Activated CD8-positive, alpha-beta memory T cell treated with anti-CD3 and anti-CD28 coated beads for 4 hours (primary cell): ENCODE results near the gene CD274.
"Not testable (repeated sequence)": the region's sequence is repeated elsewhere in the genome, so short reads cannot be mapped to it uniquely, and the experiment has no call there.

Experiments
- DNase-seq, 2 donors: peaks; one replicate each; pipeline ENCODE4 v3.0.0-alpha.2; 2020; ENCODE audit warnings: low read depth in 2 of 2

The CD274 gene

DNA sequence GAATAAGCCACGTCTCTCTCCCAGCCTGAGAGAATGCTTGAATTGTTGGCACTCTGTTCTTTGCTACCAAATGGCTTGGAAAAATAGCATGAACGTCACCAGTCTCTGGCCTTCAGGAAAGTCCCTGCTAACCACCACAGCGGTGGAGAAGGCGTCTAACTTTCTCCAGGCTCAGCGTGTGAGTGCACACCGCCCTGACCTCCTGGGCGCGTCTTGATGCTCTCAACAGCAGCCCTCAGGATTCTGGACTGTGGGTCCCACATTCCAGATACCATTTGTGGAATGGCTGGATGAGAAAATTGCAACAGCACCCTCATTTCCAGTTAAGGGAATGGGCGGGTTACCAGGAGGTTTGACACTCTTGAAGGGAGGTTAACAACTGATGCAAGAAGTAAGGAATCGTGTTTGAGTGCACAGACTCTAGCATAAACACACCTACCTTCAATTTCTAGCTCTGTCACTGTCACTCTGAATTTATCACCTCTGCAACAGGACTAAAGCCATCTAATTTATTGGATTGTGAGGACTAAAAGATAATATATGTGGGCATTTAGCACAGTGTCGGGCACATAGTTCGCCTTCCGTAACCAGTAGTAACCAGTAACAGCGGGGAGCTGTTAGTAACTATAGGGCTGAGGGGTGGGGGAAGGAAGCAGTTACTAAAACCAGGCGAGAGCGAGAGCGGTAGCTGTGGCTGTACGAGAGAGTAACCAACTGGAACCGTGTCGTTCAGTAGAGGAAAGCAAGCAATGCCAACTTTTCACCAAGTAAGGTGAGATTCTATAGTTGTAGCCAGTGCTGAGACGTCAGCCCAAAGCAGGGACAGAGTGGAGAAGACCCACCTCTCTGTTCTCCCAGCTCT lies 11.8 kb upstream of the CD274 start:
- peak in 1 of 2 donors; percentile 35 for DNase-seq

DNA sequence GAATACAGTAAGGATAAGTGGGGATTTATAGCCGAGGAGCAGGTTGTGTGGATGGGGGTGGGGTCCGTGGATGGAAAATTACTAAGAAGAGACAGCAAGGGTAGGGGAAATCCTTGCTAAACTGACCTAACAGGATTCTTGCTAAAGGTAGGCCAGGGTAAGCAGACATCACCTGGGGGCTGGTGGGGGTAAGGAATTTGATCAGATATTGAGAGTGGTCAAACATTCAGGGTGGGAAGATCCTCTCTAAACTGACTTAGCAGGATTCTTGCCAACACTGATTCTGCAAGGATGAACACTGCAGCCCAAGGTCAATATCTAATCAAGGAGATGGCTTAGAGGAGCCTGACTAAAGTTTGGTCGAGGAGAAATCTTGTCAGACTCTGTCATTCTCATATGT lies 9.9 kb upstream of the CD274 start:
- DNase-seq: no peak

DNA sequence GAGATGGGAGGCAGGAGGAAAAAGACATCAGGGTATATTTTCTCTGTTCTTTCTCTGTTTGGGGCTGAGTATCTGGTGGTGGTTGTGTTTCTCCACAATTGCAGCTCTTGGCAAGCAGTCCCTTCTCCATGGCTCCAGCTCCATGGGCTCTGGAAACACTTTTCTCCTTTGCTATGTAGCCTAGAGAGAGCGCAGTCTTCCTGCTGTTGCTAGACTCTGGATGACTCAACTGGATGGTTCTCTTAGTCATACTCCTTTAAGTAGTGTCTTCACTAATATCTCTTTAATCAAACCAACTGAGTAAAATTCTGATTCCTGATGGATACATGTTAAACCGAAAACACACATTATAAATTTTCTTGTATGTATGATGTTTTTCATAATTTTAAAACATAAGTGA lies 9.3 kb upstream of the CD274 start:
- DNase-seq: no peak

DNA sequence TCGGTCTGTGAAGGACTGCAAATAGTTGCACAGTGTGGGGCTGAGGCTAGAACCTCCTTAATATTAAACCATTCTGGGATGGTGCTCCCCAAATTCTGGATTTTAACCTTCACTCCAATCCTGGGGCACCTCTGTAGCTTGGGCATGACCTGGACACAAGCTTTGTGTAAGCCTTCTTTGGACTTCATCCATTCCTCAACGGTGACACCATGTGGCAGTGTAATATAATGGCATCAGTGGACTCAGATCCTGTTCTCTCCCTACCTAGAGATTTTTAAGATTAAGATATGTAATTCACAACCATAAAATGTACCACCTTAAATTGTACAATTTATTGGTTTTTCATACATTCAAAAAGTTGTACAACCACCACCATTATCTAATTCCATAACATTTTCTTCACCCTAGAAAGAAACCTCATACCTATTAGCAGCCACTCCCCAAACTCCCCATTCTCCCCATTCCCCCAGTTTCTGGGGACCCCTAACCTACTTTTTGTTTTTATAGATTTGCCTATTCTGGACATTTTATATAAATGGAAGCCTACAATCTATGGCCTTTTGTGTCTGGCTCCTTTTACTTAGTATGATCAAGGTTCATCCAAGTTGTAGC lies 7.8 kb upstream of the CD274 start:
- DNase-seq: no peak

DNA sequence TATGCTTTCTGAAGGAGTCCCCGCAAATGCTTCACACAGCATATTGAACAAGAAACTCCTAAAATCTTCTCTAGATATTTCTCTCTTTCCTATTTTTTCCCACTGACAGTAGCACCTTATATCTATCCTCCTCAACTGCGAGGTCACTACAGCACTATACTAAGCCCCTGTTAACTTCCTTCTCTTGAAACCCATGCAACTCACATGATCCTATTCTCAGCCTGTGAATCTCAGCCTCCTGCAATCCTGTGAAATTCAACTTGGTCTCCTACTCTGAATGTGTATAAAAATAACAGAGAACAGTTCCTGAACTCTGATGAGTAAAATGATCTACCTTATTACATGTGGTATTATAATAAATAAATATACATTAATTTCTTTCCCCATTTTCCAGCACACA lies 6.5 kb upstream of the CD274 start:
- DNase-seq: no peak

DNA sequence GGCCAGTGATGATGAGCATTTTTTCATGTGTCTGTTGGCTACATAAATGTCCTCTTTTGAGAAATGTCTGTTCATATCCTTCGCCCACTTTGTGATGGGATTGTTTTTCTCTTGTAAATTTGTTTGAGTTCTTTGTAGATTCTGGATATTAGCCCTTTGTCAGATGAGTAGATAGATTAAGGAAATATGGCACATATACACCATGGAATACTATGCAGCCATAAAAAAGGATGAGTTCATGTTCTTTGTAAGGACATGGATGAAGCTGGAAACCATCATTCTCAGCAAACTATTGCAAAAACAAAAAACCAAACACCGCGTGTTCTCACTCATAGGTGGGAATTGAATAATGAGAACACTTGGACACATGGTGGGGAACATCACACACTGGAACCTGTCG lies 5.2 kb upstream of the CD274 start:
- not testable (repeated sequence) for DNase-seq

DNA sequence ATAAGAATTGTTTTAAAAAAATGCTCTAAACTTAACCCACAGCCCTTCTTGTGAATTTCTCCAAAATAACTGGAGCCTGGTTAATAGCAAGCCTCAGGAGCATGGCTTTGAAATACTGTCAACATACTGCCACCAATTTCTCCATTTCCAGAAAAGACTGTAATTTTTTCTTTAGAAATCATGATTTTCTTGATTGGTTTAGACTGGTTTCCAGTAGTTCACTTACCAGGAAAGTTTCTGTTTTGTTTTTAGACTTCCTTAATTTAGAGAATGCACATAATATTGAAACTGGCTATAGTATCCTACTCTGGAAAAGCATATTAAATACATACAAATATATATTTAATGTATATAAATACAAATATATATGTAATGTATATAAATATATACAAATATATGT lies 4.5 kb upstream of the CD274 start:
- DNase-seq: no peak

DNA sequence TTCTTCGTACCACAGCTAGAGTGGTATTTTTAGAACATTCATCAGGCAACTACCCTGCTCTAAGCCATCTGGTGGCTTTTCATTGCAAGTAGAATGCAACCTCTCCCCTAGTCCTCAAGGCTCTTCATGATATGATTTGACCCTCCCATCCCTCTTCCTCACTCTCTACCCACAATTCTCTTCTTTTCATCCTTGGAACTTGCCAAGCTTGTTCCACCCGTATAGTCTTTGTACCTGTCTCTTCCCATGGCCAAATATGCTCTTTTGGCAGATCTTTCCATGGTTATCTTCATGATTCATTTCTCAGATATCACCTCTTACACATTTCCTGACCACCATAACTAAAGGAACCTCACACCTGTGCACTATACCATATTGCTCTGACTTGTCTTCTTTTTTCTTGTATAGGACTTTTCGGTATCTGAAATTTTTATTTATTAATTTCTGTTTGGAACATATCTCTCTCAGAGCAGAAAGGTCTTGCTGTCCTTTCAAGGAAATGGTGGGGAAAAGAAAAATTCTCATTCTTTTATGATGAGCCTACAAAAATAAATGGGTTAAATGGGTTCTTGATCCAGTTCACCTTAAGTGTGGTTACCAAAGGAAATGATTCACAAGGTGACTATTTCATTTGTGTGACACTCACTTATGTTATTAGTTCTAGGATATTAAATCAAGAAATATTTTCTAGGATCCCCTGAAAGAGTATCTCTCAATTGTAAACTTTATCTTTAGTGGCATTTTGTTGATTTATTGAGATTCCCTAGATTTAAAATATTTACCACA lies 3.7 kb upstream of the CD274 start:
- DNase-seq: no peak

DNA sequence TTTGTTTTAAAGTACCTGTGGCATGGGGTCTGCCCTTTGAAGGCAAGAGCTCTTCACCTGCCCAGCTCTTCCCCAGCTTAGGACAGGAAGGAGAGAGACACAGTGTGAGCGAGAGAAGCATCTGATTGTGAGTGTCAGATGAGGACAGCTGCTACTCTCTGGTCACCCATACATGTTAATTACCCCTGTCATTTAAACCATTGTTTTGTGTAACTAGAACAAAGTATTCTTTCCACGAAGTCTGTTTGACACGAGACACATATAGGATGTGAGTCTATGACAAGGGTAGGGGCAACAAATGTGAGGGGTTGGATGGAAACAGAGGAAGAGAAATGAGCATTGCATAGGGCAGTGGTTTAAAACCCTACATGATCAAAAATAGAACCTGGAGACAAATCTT lies 3.0 kb upstream of the CD274 start:
- no peak for DNase-seq

DNA sequence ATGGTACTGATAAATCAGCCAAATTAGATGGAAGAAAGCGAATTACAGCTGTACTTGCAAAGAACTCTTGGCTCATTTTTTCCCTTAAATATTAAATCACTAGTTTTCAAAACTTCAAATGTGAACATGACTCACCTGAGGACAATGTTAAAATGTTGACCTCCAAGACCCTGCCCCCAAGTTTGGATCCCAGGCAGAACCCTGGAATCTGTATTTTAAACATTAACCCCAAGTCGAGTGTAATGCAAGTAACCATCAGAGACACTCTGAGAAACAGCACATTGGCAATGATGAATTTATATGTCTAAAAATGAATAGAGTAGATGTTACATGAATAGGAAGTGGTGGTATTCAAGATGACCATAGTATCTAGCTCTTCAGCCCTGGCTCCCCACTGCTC lies 2.3 kb upstream of the CD274 start:
- DNase-seq: no peak

DNA sequence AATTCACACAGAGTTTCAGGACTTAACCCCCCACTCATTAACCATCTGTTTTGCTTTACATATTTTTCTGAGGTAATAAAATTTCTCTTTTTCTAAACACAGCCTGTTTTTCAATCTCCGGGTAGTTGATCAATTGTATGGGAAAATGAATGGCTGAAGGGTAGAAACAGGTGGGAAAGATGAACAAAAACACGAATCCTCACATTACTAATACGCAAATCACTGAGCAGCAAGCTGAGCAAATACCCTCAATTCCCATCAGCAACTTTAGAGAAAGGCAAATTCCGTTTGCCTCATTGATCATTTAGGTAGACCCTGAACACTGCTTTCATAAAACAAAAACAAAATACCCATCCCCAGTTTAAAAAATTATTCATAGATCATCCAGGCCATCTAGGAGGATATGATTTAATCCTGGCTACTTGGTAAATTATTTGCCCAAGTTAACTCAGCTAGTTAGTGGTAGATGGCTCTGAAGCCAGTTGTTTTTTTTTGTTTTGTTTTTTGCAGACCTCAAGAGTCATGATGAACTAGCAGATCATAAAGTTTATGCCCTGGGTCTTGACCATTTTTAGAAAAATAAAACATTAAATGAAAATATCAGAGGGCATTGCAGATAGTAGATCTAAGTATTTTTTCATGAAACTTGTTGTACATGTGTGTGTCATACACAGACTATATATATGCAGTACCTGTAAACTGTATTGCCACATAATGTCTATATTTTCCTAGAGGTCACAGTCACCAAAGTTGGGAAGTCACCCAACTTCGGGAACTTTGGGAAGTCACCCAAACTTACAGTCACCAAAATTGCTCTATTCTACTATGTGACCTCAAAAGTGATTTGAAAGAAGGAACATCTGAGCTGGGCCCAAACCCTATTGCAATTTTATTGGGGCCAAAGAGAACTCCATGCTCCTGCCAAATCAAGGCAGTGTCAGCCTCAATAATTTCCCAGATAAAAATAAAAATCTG lies 1.6 kb upstream of the CD274 start:
- no peak for DNase-seq

DNA sequence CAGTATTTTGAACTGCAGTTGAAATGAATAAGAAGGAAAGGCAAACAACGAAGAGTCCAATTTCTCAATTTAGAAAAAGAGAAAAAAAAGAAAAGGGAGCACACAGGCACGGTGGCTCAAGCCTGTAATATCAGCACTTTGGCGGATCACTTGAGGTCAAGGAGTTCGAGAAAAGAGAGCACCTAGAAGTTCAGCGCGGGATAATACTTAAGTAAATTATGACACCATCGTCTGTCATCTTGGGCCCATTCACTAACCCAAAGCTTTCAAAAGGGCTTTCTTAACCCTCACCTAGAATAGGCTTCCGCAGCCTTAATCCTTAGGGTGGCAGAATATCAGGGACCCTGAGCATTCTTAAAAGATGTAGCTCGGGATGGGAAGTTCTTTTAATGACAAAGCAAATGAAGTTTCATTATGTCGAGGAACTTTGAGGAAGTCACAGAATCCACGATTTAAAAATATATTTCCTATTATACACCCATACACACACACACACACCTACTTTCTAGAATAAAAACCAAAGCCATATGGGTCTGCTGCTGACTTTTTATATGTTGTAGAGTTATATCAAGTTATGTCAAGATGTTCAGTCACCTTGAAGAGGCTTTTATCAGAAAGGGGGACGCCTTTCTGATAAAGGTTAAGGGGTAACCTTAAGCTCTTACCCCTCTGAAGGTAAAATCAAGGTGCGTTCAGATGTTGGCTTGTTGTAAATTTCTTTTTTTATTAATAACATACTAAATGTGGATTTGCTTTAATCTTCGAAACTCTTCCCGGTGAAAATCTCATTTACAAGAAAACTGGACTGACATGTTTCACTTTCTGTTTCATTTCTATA lies 602 bp upstream of the CD274 start:
- no peak for DNase-seq

DNA sequence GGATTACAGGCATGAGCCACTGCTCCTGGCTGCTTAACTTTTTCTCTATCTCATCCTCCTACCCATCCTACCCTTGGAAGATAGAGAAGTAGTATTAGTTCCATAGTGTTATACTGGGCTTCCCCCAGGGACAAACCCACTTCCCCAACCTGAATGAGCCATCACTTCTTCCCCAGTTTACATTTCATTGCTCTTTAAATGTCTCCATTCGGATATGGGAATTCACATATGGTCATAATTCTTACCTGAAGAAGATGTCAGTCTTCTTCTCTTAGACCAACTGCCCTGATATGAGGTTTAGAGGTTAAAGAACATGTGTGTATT lies 1.9 kb downstream of the CD274 start:
- no peak for DNase-seq

DNA sequence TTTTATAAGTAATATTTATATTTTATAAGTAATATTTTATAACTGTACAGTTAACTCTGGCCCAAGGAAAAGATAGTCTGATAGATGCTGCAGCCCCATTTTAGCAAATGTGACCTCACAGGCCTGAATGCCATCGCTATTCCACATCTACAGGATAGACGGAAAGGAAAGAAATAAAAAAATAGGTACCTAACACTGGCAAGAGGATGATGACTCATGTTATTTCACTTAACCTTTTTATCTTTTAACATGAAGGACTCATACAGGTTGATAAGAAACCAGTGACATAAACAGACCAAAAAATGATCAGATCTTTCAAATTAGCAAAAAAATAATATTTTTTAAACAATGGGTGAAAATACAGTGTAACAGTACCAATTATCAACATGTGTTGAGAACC lies 2.7 kb downstream of the CD274 start:
- DNase-seq: no peak

DNA sequence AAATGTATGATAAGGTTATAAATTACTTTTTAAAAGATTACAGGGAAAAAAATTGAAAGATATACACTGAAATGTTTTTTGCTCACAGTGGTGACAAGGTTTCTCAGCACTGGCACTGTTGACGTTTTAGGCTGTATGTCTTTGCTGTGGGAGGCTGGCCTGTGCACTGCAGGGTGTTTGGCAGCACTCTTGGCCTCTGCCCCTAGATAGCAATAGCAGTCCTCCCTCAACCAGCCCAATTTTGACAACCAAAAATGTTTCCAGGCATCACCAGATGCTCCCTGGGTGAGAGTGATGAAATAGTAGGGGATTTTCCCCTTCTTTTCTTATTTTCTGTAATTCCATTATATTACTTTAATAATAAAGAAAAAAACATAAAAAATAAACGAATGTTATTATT lies 3.3 kb downstream of the CD274 start:
- DNase-seq: no peak

DNA sequence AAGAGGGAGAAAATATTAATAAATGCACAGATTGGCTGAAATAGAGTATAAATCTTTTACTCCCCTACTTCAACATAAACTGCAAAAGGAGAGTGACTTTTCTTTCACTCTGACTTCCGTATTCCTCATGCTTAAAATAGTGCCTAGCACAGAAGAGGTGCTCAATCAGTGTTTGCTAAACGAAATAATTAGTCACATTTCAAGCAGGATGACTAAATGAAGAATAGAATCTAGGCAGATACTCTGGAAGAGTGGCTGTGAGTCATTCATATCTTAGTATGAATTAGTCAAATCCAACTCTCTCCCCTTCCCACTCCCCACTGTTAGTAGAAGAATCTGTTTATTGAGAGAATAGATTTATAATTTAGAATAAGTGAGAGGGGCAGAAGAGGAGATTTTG lies 4.8 kb downstream of the CD274 start:
- no peak for DNase-seq

DNA sequence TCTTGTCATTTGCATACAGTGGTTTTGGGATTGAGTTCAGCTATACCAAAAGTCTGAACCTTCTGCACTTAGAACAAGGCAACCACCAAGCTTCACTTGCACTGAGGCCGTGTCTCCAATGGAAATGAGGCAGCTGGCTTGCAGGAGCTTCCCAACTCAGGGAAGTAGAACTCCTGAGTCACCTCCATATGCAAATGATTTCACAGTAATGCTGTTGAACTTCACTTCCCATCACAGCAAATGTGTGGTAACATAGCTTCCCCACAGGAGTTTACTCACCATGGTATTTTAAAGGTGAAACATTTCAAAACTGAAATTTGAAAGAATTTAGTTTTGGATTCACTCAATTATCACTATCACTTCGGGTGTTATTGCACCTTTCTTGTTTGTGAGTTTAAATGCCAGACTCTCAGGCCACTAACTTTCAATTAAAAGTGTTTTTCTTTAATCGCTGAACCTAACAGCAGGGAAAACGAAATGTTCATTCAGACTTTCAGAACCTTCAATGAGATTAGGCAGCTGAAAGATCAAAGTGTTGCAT lies 9.0 kb downstream of the CD274 start:
- no peak for DNase-seq

DNA sequence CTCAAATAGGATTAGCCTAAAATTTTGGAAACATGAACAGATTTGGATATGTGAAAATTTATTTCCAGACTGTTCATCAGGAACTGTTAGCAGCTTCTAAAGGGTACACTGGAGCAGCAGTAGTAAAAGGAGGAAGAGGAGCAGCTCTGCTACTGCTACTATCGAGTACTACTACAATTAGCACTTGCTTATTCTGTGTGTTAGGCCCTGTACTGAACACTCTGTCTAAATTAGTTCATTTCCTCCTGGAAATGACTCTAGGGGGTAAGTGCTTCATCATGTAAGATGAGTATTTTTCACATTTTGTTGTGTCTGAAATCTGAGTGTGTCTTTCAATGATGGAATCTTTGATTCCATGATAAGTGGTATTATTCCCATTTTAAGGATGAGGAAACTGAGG lies 9.8 kb downstream of the CD274 start:
- no peak for DNase-seq

DNA sequence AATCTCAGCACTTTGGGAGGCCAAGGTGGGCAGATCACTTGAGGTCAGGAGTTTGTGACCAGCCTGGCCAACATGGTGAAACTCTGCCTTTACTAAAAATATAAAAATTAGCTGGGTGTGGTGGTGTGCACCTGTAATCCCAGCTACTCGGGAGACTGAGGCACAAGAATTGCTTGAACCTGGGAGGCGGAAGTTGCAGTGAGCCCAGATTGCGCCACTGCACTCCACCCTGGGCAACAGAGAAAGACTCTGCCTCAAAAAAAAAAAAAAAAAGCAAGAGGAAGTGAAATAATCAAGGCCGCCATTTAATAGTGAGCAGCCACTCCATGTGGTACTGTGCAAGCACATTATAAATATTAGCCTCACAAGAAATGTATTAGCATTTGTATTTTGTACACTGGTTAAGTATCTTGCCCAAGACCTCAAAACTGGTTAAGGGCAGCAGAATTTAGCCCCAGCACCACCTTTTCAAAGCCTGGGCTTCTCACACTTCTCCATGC lies 14.5 kb downstream of the CD274 start:
- not testable (repeated sequence) for DNase-seq

DNA sequence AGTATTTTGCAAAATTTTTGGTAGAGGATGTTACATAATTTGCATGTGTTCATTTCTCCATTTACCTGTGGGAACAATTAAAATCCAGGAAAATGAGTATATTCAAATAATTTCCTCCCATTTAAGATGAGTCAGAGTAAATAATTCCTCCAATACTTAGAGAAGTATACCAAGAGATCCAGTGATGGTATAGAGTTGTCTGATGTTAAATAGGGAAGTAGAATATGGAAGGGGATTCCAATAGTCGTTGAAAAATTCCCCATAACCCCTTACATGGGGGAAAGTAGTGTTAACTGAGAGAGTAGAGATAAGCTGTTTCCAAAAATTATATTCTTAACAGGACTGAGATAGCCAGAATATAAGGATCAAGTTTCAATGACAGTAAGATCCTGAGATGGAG lies 15.7 kb downstream of the CD274 start:
- DNase-seq: no peak
